Memory B cell (primary cell): Measurements from ENCODE around the gene EIF2B5.

Experiments used
- ATAC-seq: fragments of 150-1000 bp; cut with Tn5 transposase; 2 replicates; pipeline ENCODE4 v1.10.0; 2021; ENCODE audit warnings: low read depth, mild to moderate bottlenecking, moderate library complexity
- DNase-seq, 2 donors: peaks; one replicate each; pipeline ENCODE4 v3.0.0; 2022; ENCODE audit warnings: low spot score in 2 of 2
- H3K27ac Mint-ChIP-seq: one replicate; pipeline ENCODE4 v1.8.0; 2022; ENCODE audit warnings: mild to moderate bottlenecking, moderate library complexity, mixed read lengths
- H3K27me3 Mint-ChIP-seq: one replicate; pipeline ENCODE4 v1.8.0; 2022; ENCODE audit warnings: mixed read lengths
- H3K36me3 Mint-ChIP-seq: one replicate; pipeline ENCODE4 v1.8.0; 2022; ENCODE audit warnings: mild to moderate bottlenecking, mixed read lengths
- H3K4me1 Mint-ChIP-seq: one replicate; pipeline ENCODE4 v1.8.0; 2022; ENCODE audit warnings: mixed read lengths
- H3K4me3 Mint-ChIP-seq: one replicate; pipeline ENCODE4 v1.8.0; 2022; ENCODE audit warnings: mild to moderate bottlenecking, moderate library complexity, mixed read lengths
- H3K9me3 Mint-ChIP-seq: one replicate; pipeline ENCODE4 v1.8.0; 2022; ENCODE audit warnings: mixed read lengths

The EIF2B5 gene

DNA sequence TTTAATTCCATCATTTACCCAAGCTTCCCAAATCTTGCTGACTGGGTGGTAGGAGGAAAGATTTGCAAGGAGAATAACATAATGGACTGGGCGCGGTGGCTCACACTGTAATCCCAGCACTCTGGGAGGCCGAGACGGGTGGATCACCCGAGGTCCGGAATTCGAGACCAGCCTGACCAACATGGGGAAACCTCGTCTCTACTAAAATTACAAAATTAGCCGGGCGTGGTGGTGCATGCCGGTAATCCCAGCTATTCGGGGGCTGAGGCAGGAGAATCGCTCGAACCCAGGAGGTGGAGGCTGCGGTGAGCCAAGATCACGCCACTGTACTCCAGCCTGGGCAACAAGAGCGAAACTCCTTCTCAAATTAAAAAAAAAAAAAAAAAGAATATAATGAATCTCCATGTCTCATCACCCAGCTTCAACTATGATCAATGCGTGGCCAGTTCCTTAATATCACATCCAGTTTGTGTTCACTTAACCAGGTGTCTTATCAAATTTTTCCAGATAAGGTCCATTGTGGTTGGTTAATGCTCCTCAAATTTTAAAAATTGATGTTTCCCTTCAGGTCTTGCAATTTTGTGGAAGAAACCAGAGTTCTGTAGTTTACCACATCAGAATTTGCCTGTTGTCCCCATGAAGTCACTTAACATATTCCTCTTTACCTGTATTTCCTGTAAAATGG lies 49.5 kb downstream of the EIF2B5 start:
- Mint-ChIP-seq H3K4me3 (peak overlapping the region; percentile 96), H3K27ac (peak overlapping the region; percentile 93), H3K4me1 (peaks cover 27% of the 10 kb centered on the region), H3K36me3 (peaks cover 29% of the 10 kb centered on the region), H3K9me3 (no peaks in the 10 kb centered on the region), H3K27me3 (no peaks in the 10 kb centered on the region)
- DNase-seq, result no peak
- ATAC-seq, result no peak

- H3K4me3 Mint-ChIP-seq, result peak overlapping the region; percentile 96
- peak; percentile 90 for ATAC-seq
- H3K27me3 Mint-ChIP-seq, result no peaks in the 10 kb centered on the region
- H3K36me3 Mint-ChIP-seq, result peaks cover 29% of the 10 kb centered on the region
- H3K27ac Mint-ChIP-seq, result peak overlapping the region; percentile 93
- DNase-seq, result peak; percentile 95 to 99
- H3K9me3 Mint-ChIP-seq, result no peaks in the 10 kb centered on the region
- peaks cover 30% of the 10 kb centered on the region for H3K4me1 Mint-ChIP-seq
Observed at GRCh38 chr3:184185461-184186183, 50.5 kb downstream of the EIF2B5 start.

GRCh38 chr3:184186184-184186901 lies 51.2 kb downstream of the EIF2B5 start, which contains the start of gene ABCF3:
Gene ABCF3, plus strand, starts transcription at chr3:184186199. Its CDS starts 9 bp downstream, at chr3:184186208.
- peaks cover 30% of the 10 kb centered on the region for H3K4me1 Mint-ChIP-seq
- no peaks in the 10 kb centered on the region for H3K27me3 Mint-ChIP-seq
- H3K27ac Mint-ChIP-seq, result peak within 1 kb of the TSS; percentile 93
- peak within 1 kb of the TSS; percentile 96 for H3K4me3 Mint-ChIP-seq
- ATAC-seq (peak; percentile 25), DNase-seq (no peak)
- H3K36me3 Mint-ChIP-seq, result peaks cover 27% of the 10 kb centered on the region
- H3K9me3 Mint-ChIP-seq, result no peaks in the 10 kb centered on the region

DNA sequence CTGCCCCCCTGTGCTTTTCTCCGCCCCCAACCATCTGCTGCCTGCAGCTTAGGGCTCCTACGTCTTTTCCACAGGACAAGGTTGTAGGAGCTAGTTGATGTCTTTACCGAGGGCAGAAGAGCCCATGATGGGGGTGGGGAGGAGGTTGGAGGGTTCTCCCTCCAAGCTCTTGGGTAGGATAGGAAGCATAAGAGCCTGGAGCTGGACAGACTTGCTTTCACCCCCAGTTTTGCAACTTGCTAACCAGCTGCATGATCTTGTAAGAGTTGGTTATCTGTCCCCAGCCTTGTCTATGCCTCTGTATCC lies 51.7 kb downstream of the EIF2B5 start:
- Mint-ChIP-seq H3K9me3 (no peaks in the 10 kb centered on the region), H3K36me3 (peaks cover 22% of the 10 kb centered on the region), H3K4me1 (peaks cover 30% of the 10 kb centered on the region)

DNA sequence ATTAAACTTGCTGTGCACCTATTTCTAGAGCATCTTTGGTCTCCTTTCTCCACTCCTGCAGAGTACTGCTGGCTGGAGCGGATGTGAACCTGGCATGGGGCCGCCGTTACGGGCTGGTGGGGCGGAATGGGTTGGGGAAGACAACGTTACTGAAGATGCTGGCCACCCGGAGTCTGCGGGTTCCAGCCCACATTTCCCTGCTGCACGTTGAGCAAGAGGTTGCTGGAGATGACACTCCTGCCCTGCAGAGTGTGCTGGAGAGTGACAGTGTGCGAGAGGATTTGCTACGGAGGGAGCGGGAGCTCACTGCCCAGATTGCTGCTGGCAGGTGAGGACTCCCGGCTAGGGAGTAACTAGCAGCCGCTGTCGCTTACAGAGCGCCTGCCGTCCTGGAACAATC lies 52.9 kb downstream of the EIF2B5 start:
- H3K4me1 Mint-ChIP-seq, result peaks cover 30% of the 10 kb centered on the region
- H3K27ac Mint-ChIP-seq, result no peak overlapping the region
- H3K4me3 Mint-ChIP-seq, result no peak overlapping the region
- peaks cover 25% of the 10 kb centered on the region for H3K36me3 Mint-ChIP-seq
- H3K27me3 Mint-ChIP-seq, result no peaks in the 10 kb centered on the region
- ATAC-seq (no peak), DNase-seq (no peak)
- no peaks in the 10 kb centered on the region for H3K9me3 Mint-ChIP-seq

More for the DNA sequence above, 51.7 kb downstream of the EIF2B5 start:
- Mint-ChIP-seq H3K4me3 (peak overlapping the region; percentile 96), H3K27ac (peak overlapping the region; percentile 93), H3K27me3 (no peaks in the 10 kb centered on the region)
- ATAC-seq (no peak), DNase-seq (no peak)

DNA sequence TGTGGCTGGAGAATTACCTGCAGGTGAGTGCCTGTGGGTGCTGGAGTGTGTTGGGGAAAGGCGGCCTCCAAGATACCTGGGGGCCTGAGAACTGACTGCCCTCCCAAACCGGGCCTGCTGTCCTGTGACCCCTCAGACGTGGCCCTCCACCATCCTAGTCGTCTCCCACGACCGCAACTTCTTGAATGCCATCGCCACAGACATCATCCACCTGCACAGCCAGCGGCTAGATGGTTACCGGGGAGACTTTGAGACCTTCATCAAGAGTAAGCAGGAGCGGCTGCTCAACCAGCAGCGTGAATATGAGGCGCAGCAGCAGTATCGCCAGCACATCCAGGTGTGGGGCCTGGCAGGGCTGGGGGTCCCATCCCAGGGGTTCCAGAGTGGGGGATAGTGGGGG lies 54.3 kb downstream of the EIF2B5 start:
- H3K27ac Mint-ChIP-seq, result no peak overlapping the region
- no peak overlapping the region for H3K4me3 Mint-ChIP-seq
- ATAC-seq, result no peak
- DNase-seq, result no peak
- H3K36me3 Mint-ChIP-seq, result peaks cover 26% of the 10 kb centered on the region
- no peaks in the 10 kb centered on the region for H3K9me3 Mint-ChIP-seq
- peaks cover 30% of the 10 kb centered on the region for H3K4me1 Mint-ChIP-seq
- H3K27me3 Mint-ChIP-seq, result no peaks in the 10 kb centered on the region

GRCh38 chr3:184192889-184193288 lies 57.7 kb downstream of the EIF2B5 start:
- Mint-ChIP-seq H3K4me1 (peaks cover 10% of the 10 kb centered on the region), H3K4me3 (no peak overlapping the region), H3K36me3 (peaks cover 27% of the 10 kb centered on the region), H3K9me3 (no peaks in the 10 kb centered on the region), H3K27me3 (no peaks in the 10 kb centered on the region), H3K27ac (no peak overlapping the region)
- DNase-seq (no peak), ATAC-seq (no peak)

GRCh38 chr3:184193991-184194539 lies 58.9 kb downstream of the EIF2B5 start:
- H3K4me1 Mint-ChIP-seq, result peaks cover 3% of the 10 kb centered on the region
- no peak for DNase-seq
- no peak overlapping the region for H3K4me3 Mint-ChIP-seq
- ATAC-seq, result no peak
- no peaks in the 10 kb centered on the region for H3K27me3 Mint-ChIP-seq
- H3K9me3 Mint-ChIP-seq, result no peaks in the 10 kb centered on the region
- H3K36me3 Mint-ChIP-seq, result peaks cover 27% of the 10 kb centered on the region
- H3K27ac Mint-ChIP-seq, result no peak overlapping the region
